H9 (cell line): ENCODE measurements around the gene ATP12A. TPM values are rescaled to one million over a fixed set of nuclear protein-coding genes. Genes with fewer than 3 reads are reported as not detected.
A peak's percentile ranks its signal among the peaks of the same experiment; 100 is the strongest.

ENCODE experiments used
- DNase-seq: peaks from one replicate; pipeline ENCODE4 v3.0.0-alpha.2; 2017
- H2AFZ ChIP-seq: one replicate; pipeline ENCODE4 v1.6.1; 2013; ENCODE audit warnings: mild to moderate bottlenecking, low read length, control low read depth, moderate library complexity
- H2AK5ac ChIP-seq: 2 replicates; pipeline ENCODE4 v1.6.1; 2013; ENCODE audit warnings: low read length, control low read depth, mixed read lengths; ENCODE audit not compliant: insufficient read length
- H2BK120ac ChIP-seq: one replicate; pipeline ENCODE4 v1.6.1; 2013; ENCODE audit warnings: low read depth, mild to moderate bottlenecking, low read length, control low read depth, inconsistent platforms; ENCODE audit not compliant: poor library complexity, severe bottlenecking
- H2BK12ac ChIP-seq: 2 replicates; pipeline ENCODE4 v1.6.1; 2013; ENCODE audit warnings: low read length, control low read depth, mixed read lengths, low read depth; ENCODE audit not compliant: insufficient read length
- H2BK15ac ChIP-seq: 2 replicates; pipeline ENCODE4 v1.6.1; 2013; ENCODE audit warnings: low read depth, low read length, control low read depth
- H2BK20ac ChIP-seq: one replicate; pipeline ENCODE4 v1.6.1; 2013; ENCODE audit warnings: low read depth, mild to moderate bottlenecking, low read length, control low read depth, inconsistent platforms; ENCODE audit not compliant: poor library complexity, severe bottlenecking
- H2BK5ac ChIP-seq: 2 replicates; pipeline ENCODE4 v1.6.1; 2013; ENCODE audit warnings: low read length, control low read depth, mixed read lengths; ENCODE audit not compliant: insufficient read length
- H3K14ac ChIP-seq: 2 replicates; pipeline ENCODE4 v1.6.1; 2013; ENCODE audit warnings: low read length, control low read depth; ENCODE audit not compliant: insufficient read depth
- H3K18ac ChIP-seq: 2 replicates; pipeline ENCODE4 v1.6.1; 2013; ENCODE audit warnings: low read depth, mild to moderate bottlenecking, mixed read lengths, low read length, control low read depth; ENCODE audit not compliant: insufficient read length
- H3K23ac ChIP-seq: 2 replicates; pipeline ENCODE4 v1.6.1; 2013; ENCODE audit warnings: low read length, control low read depth, mixed read lengths, low read depth; ENCODE audit not compliant: insufficient read length
- H3K23me2 ChIP-seq: 2 replicates; pipeline ENCODE4 v1.6.1; 2013; ENCODE audit warnings: low read depth, mild to moderate bottlenecking, mixed read lengths, low read length, control low read depth; ENCODE audit not compliant: insufficient read length, poor library complexity, severe bottlenecking
- H3K27ac ChIP-seq: 2 replicates; pipeline ENCODE4 v1.5.1; 2013; ENCODE audit warnings: low read length, control low read depth, mixed read lengths, low read depth; ENCODE audit not compliant: insufficient read length
- H3K27me3 ChIP-seq: 2 replicates; pipeline ENCODE4 v1.6.1; 2013; ENCODE audit warnings: low read length, control low read depth, inconsistent platforms; ENCODE audit not compliant: insufficient read depth
- H3K4ac ChIP-seq: 2 replicates; pipeline ENCODE4 v1.6.1; 2013; ENCODE audit warnings: low read depth, mild to moderate bottlenecking, control low read depth, inconsistent platforms, low read length, moderate library complexity
- H3K4me1 ChIP-seq: 2 replicates; pipeline ENCODE4 v1.6.1; 2013; ENCODE audit warnings: low read length, control low read depth, inconsistent platforms; ENCODE audit not compliant: insufficient read depth
- H3K4me2 ChIP-seq: 2 replicates; pipeline ENCODE4 v1.6.1; 2013; ENCODE audit warnings: low read length, control low read depth, mixed read lengths; ENCODE audit not compliant: insufficient read length, insufficient read depth
- H3K56ac ChIP-seq: 2 replicates; pipeline ENCODE4 v1.6.1; 2013; ENCODE audit warnings: low read depth, mild to moderate bottlenecking, mixed read lengths, low read length, control low read depth; ENCODE audit not compliant: insufficient read length
- H3K79me1 ChIP-seq: 2 replicates; pipeline ENCODE4 v1.6.1; 2013; ENCODE audit warnings: low read depth, mild to moderate bottlenecking, moderate library complexity, low read length, control low read depth, inconsistent platforms; ENCODE audit not compliant: insufficient read depth, poor library complexity, severe bottlenecking
- H3K79me2 ChIP-seq: 2 replicates; pipeline ENCODE4 v1.6.1; 2013; ENCODE audit warnings: low read length, control low read depth, inconsistent platforms; ENCODE audit not compliant: insufficient read depth
- H3K9ac ChIP-seq: 2 replicates; pipeline ENCODE4 v1.6.1; 2013; ENCODE audit warnings: low read length, control low read depth, mixed read lengths; ENCODE audit not compliant: insufficient read length; ENCODE audit errors: extremely low read depth
- H3K9me3 ChIP-seq: one replicate; pipeline ENCODE4 v1.6.1; 2013; ENCODE audit warnings: low read depth, low read length, inconsistent platforms; ENCODE audit not compliant: control insufficient read depth
- H3T11ph ChIP-seq: one replicate; pipeline ENCODE4 v1.6.1; 2013; ENCODE audit warnings: mild to moderate bottlenecking, low read length, control low read depth, inconsistent platforms
- H4K20me1 ChIP-seq: one replicate; pipeline ENCODE4 v1.6.1; 2013; ENCODE audit not compliant: control insufficient read depth, insufficient read length, insufficient read depth
- H4K5ac ChIP-seq: 2 replicates; pipeline ENCODE4 v1.6.1; 2013; ENCODE audit warnings: low read depth, mild to moderate bottlenecking, mixed read lengths, low read length, control low read depth; ENCODE audit not compliant: insufficient read length
- H4K8ac ChIP-seq: replicated peaks from 2 replicates; pipeline ENCODE4 v1.6.1; 2013; ENCODE audit warnings: low read length, control low read depth, mixed read lengths, low read depth; ENCODE audit not compliant: insufficient read length
- H4K91ac ChIP-seq: 2 replicates; pipeline ENCODE4 v1.6.1; 2013; ENCODE audit warnings: low read depth, mild to moderate bottlenecking, moderate library complexity, mixed read lengths, low read length, control low read depth; ENCODE audit not compliant: insufficient read length
- H3K27ac Mint-ChIP-seq, 3 experiments: 2 replicates in 2 of 3; 3 replicates in 1 of 3; pipeline ENCODE4 v1.8.0; 2020 to 2021; ENCODE audit warnings: mixed read lengths in 3 of 3, mild to moderate bottlenecking in 1 of 3, moderate library complexity in 1 of 3
- H3K27me3 Mint-ChIP-seq: 2 replicates; pipeline ENCODE4 v1.8.0; 2021; ENCODE audit warnings: low read depth, mild to moderate bottlenecking, moderate library complexity, mixed read lengths
- H3K36me3 Mint-ChIP-seq, 3 experiments: 2 replicates in 2 of 3; 3 replicates in 1 of 3; pipeline ENCODE4 v1.8.0; 2020 to 2021; ENCODE audit warnings: low read depth in 3 of 3, mixed read lengths in 3 of 3; ENCODE audit not compliant: insufficient read depth in 1 of 3
- H3K4me1 Mint-ChIP-seq, 2 experiments: 2 replicates each; pipeline ENCODE4 v1.8.0; 2020; ENCODE audit warnings: mixed read lengths in 2 of 2
- H3K4me3 Mint-ChIP-seq, 2 experiments: 2 replicates in 1 of 2; 3 replicates in 1 of 2; pipeline ENCODE4 v1.8.0; 2020 to 2021; ENCODE audit warnings: mild to moderate bottlenecking in 2 of 2, mixed read lengths in 2 of 2, moderate library complexity in 1 of 2
- H3K9me3 Mint-ChIP-seq, 2 experiments: 2 replicates in 1 of 2; 3 replicates in 1 of 2; pipeline ENCODE4 v1.8.0; 2020; ENCODE audit warnings: mild to moderate bottlenecking in 2 of 2, mixed read lengths in 2 of 2, moderate library complexity in 1 of 2
- WGBS: extraction: QIAGEN DNeasy Blood & Tissue Kit; methylation state at CpG from one replicate; pipeline ENCODE4 v1.1.7; 2013; ENCODE audit warnings: missing lambda C conversion rate, low lambda C conversion rate, mixed read lengths; ENCODE audit not compliant: insufficient read length; ENCODE audit errors: extremely low coverage; 5-methylcytosine and 5-hydroxymethylcytosine counted together
- total RNA-seq: library from RNA; stranded (reverse); gene quantifications from 2 replicates; pipeline ENCODE4 v1.2.1, GENCODE V29; 2021
- TF ChIP-seq, protein P1 (sequence below): fragments of 200-600 bp; sonication (generic); conservative IDR thresholded peaks from 3 replicates; pipeline ENCODE4 v1.8.0; 2021; ENCODE audit warnings: antibody characterized with exemption, mild to moderate bottlenecking

Gene ATP12A
- total RNA-seq, 1 experiment from 2014 or later = 0.94 TPM

DNA sequence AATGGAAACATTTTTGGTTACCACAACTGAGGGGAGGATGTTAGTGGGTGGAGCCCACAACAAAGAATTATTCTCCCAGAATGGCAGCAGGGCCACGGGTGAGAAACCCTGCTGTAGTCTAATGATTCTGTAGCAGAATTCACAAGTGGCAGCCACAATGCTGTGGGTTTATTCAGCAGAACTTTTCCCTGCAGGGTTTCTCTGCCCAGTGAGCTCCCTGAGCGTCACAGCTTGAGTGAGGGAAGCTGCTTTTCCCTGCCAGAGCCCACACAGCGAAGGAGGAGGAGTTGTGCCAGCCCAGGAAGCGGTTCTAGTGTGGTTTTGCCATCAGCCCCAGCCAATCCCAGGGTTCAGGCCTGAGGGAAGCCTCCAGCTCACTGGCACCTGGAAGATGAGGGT is 4.4 kb downstream of the ATP12A start:
- Histone ChIP-seq H2AFZ (no peak overlapping the region), H3K23me2 (peaks cover 12% of the 10 kb centered on the region), H3K79me2 (no peaks in the 10 kb centered on the region), H4K91ac (no peak overlapping the region), H3K4me1 (peaks cover 2% of the 10 kb centered on the region; the same call in 1 of the 2 replicates), H3K27me3 (no peaks in the 10 kb centered on the region; the same call in 1 of the 2 replicates), H3K9ac (no peak overlapping the region), H3K14ac (no peak overlapping the region), H2BK15ac (no peak overlapping the region), H2BK120ac (no peak overlapping the region), H2AK5ac (no peak overlapping the region), H3K18ac (no peak overlapping the region), H3K4me2 (no peak overlapping the region), H3K27ac (no peak overlapping the region), H2BK12ac (no peak overlapping the region), H4K20me1 (no peaks in the 10 kb centered on the region), H3K56ac (no peak overlapping the region), H3K9me3 (no peaks in the 10 kb centered on the region), H3T11ph (no peak overlapping the region), H2BK5ac (no peak overlapping the region), H4K8ac (no peak overlapping the region), H2BK20ac (no peak overlapping the region), H4K5ac (no peak overlapping the region), H3K79me1 (no peaks in the 10 kb centered on the region), H3K4ac (no peak overlapping the region), H3K23ac (no peak overlapping the region)
- H3K27ac Mint-ChIP-seq = peak overlapping the region in 1 of 3 experiments; percentile 61; a peak in 1 of 7 replicates
- TF ChIP-seq, protein P1, sequence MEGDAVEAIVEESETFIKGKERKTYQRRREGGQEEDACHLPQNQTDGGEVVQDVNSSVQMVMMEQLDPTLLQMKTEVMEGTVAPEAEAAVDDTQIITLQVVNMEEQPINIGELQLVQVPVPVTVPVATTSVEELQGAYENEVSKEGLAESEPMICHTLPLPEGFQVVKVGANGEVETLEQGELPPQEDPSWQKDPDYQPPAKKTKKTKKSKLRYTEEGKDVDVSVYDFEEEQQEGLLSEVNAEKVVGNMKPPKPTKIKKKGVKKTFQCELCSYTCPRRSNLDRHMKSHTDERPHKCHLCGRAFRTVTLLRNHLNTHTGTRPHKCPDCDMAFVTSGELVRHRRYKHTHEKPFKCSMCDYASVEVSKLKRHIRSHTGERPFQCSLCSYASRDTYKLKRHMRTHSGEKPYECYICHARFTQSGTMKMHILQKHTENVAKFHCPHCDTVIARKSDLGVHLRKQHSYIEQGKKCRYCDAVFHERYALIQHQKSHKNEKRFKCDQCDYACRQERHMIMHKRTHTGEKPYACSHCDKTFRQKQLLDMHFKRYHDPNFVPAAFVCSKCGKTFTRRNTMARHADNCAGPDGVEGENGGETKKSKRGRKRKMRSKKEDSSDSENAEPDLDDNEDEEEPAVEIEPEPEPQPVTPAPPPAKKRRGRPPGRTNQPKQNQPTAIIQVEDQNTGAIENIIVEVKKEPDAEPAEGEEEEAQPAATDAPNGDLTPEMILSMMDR = no peak
- no peak overlapping the region for H3K4me3 Mint-ChIP-seq
- WGBS = no CpG with 5 or more reads among the region's 4 CpGs
- no peak for DNase-seq
- no peaks in the 10 kb centered on the region; a peak in 2 of 7 replicates for H3K36me3 Mint-ChIP-seq
- peaks cover 24 to 52% of the 10 kb centered on the region in 2 experiments for H3K4me1 Mint-ChIP-seq
- H3K27me3 Mint-ChIP-seq = peaks cover 27% of the 10 kb centered on the region
- no peaks in the 10 kb centered on the region for H3K9me3 Mint-ChIP-seq
